Endodermal cell (in vitro differentiated cells): ENCODE results near the gene RERE. TPM values are rescaled to one million over a fixed set of nuclear protein-coding genes. Genes with fewer than 3 reads are reported as not detected.

ENCODE experiments used
- DNase-seq: peaks from one replicate; pipeline ENCODE4 v3.0.0-alpha.2; 2017
- H3K27ac ChIP-seq: 2 replicates; pipeline ENCODE4 v1.5.1; 2013; ENCODE audit warnings: mild to moderate bottlenecking, low read depth, low read length, moderate library complexity
- H3K27me3 ChIP-seq: 2 replicates; pipeline ENCODE4 v1.6.1; 2013; ENCODE audit warnings: mild to moderate bottlenecking, low read length, moderate library complexity; ENCODE audit not compliant: insufficient read depth, control insufficient read depth, poor library complexity, severe bottlenecking
- H3K36me3 ChIP-seq: 2 replicates; pipeline ENCODE4 v1.7.0; 2013; ENCODE audit warnings: mild to moderate bottlenecking, low read length, moderate library complexity; ENCODE audit not compliant: control insufficient read depth, insufficient read depth
- H3K4me1 ChIP-seq: one replicate; pipeline ENCODE4 v1.7.0; 2013; ENCODE audit warnings: low read length; ENCODE audit not compliant: control insufficient read depth, insufficient read depth
- H3K4me3 ChIP-seq: 2 replicates; pipeline ENCODE4 v1.5.1; 2013; ENCODE audit warnings: mild to moderate bottlenecking, low read length, moderate library complexity
- H3K9ac ChIP-seq: 2 replicates; pipeline ENCODE4 v1.6.1; 2013; ENCODE audit warnings: mild to moderate bottlenecking, low read length, moderate library complexity; ENCODE audit not compliant: poor library complexity, severe bottlenecking; ENCODE audit errors: extremely low read depth
- H3K9me3 ChIP-seq: 2 replicates; pipeline ENCODE4 v1.6.1; 2013; ENCODE audit warnings: mild to moderate bottlenecking, low read length, moderate library complexity; ENCODE audit not compliant: control insufficient read depth
- H3K27ac Mint-ChIP-seq: 2 replicates; pipeline ENCODE4 v1.8.0; 2020; ENCODE audit warnings: mixed read lengths
- H3K27me3 Mint-ChIP-seq: 2 replicates; pipeline ENCODE4 v1.8.0; 2021; ENCODE audit warnings: mild to moderate bottlenecking, mixed read lengths; ENCODE audit not compliant: insufficient read depth
- H3K36me3 Mint-ChIP-seq: 2 replicates; pipeline ENCODE4 v1.8.0; 2020; ENCODE audit warnings: low read depth, mixed read lengths
- H3K4me1 Mint-ChIP-seq: 2 replicates; pipeline ENCODE4 v1.8.0; 2020; ENCODE audit warnings: mixed read lengths
- H3K4me3 Mint-ChIP-seq: 2 replicates; pipeline ENCODE4 v1.8.0; 2020; ENCODE audit warnings: mild to moderate bottlenecking, moderate library complexity, mixed read lengths
- H3K9me3 Mint-ChIP-seq: 2 replicates; pipeline ENCODE4 v1.8.0; 2020; ENCODE audit warnings: mild to moderate bottlenecking, mixed read lengths
- WGBS, 2 experiments: methylation state at CpG; one replicate each; pipeline versions ENCODE4 v1.1.5 to v1.1.7; 2013; ENCODE audit warnings: missing lambda C conversion rate in 2 of 2, mixed read lengths in 1 of 2; ENCODE audit not compliant: insufficient coverage in 1 of 2, insufficient read length in 1 of 2; 5-methylcytosine and 5-hydroxymethylcytosine counted together
- total RNA-seq, 2 donors: library from RNA; stranded (reverse); fragmentation: NEBNext Ultra II Directional in 1 of 2; extraction: Animal tissue kit (Norgen Biotek cat#: 25700) in 1 of 2; gene quantifications; 2 replicates in 1 of 2; 3 replicates in 1 of 2; pipeline ENCODE4 v1.2.1, GENCODE V29; 2021
- TF ChIP-seq, protein P1 (sequence below): fragments of 200-600 bp; sonication (generic); conservative IDR thresholded peaks from 2 replicates; pipeline ENCODE4 v1.5.0; 2021; ENCODE audit warnings: antibody characterized with exemption, mild to moderate bottlenecking

The RERE gene
- total RNA-seq, 2 donors from 2014 or later: 159 to 179 TPM

DNA sequence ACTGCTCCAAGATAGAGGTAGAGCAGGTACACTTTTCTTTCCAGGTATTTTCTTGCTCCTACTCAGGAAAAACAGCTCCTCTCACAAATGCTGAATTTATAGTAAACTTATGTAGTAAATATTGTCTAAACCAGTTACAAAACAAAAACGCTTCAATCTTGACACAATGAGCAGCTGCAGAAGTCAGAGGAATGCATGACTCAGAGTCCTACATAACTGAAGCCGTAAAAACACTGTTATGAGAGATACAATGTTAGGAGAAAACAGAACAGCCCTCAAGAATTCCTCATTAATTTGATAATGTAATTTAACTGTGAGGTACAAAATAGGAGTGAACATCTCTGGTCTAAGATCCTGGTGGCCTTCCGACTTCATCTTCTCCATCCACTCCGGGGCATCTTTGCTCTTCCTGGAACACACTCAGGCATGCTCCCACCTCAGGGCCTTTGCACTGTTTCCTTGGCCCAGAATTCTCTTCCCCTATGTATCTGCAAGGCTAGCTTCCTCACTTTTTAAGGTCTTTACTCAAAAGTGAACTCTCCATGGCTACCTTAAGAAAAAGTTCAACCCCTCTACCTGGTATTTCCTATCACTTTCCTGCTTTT, 361.0 kb downstream of the RERE start:
- Histone ChIP-seq H3K27me3 (no peaks in the 10 kb centered on the region), H3K4me3 (no peak overlapping the region), H3K36me3 (peaks cover 26% of the 10 kb centered on the region), H3K9me3 (no peaks in the 10 kb centered on the region), H3K4me1 (peaks cover 5% of the 10 kb centered on the region), H3K27ac (no peak overlapping the region), H3K9ac (no peak overlapping the region)
- Mint-ChIP-seq H3K27me3 (no peaks in the 10 kb centered on the region), H3K36me3 (peaks cover 12% of the 10 kb centered on the region), H3K4me3 (no peak overlapping the region), H3K9me3 (no peaks in the 10 kb centered on the region), H3K4me1 (peaks cover 39% of the 10 kb centered on the region), H3K27ac (no peak overlapping the region)
- TF ChIP-seq, protein P1, sequence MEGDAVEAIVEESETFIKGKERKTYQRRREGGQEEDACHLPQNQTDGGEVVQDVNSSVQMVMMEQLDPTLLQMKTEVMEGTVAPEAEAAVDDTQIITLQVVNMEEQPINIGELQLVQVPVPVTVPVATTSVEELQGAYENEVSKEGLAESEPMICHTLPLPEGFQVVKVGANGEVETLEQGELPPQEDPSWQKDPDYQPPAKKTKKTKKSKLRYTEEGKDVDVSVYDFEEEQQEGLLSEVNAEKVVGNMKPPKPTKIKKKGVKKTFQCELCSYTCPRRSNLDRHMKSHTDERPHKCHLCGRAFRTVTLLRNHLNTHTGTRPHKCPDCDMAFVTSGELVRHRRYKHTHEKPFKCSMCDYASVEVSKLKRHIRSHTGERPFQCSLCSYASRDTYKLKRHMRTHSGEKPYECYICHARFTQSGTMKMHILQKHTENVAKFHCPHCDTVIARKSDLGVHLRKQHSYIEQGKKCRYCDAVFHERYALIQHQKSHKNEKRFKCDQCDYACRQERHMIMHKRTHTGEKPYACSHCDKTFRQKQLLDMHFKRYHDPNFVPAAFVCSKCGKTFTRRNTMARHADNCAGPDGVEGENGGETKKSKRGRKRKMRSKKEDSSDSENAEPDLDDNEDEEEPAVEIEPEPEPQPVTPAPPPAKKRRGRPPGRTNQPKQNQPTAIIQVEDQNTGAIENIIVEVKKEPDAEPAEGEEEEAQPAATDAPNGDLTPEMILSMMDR: no peak
- 96% methylated on average over 3 to 4 of the region's 4 CpGs for WGBS, 2 experiments
- DNase-seq: no peak

DNA sequence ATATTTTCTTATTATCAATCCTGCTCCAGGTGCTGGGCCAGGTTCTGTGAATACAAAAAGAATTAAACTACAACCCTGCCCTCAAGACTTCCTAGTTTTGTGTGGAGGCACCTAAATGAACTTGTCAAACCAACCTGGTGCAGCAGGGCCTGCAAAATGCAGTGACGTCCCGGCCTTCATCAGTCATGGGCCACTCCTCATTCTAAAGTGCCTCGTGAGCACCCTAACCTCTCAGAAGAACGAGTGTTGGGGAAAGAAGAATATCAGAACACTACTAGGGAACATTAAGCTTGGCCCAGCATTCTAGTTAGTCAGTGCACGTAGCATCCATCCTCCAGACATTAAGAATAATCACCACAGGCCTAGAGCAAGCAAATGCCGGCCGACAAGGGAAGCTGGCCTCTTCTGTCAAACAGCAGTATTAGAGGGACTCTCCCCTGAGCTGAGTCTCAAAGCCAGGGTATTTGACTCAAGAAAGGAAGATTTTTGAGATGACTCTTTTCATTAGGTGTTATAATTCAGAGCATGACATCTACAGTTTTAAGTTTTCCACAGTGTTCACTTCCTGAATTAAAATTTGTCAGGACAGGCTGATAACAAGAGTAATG, 361.6 kb downstream of the RERE start:
- Histone ChIP-seq H3K4me3 (no peak overlapping the region), H3K9me3 (no peaks in the 10 kb centered on the region), H3K27ac (no peak overlapping the region), H3K4me1 (peaks cover 2% of the 10 kb centered on the region), H3K36me3 (peaks cover 29% of the 10 kb centered on the region), H3K27me3 (no peaks in the 10 kb centered on the region), H3K9ac (no peak overlapping the region)
- H3K4me3 Mint-ChIP-seq: no peak overlapping the region
- H3K36me3 Mint-ChIP-seq: peaks cover 12% of the 10 kb centered on the region
- no peak for DNase-seq
- TF ChIP-seq, protein P1: no peak
- H3K4me1 Mint-ChIP-seq: peaks cover 36% of the 10 kb centered on the region
- peak overlapping the region; percentile 8 for H3K27ac Mint-ChIP-seq
- WGBS, 2 experiments: 92 to 94% methylated on average over 6 to 7 of the region's 7 CpGs
- H3K27me3 Mint-ChIP-seq: no peaks in the 10 kb centered on the region
- no peaks in the 10 kb centered on the region for H3K9me3 Mint-ChIP-seq

DNA sequence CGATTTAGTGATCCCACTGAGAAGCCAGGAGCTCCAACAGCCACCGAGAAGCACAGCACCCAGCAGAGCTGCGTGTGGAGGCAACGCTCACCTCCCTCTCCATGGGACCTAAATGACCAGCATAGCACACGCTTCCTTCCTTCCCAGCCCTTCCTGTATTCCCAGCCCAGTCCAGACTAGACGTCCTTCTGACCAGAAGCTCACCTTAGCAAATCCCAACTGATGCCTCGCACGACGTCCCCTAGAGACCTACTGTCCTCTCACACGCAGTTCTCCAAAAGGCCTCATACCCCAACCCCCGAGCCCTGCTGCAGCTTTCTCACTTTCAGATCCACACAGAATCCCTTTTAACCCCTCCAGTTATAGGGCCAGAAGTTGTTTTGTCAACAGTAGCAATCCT, 367.1 kb downstream of the RERE start:
- Histone ChIP-seq H3K4me3 (no peak overlapping the region), H3K27ac (no peak overlapping the region), H3K4me1 (no peaks in the 10 kb centered on the region), H3K36me3 (peaks cover 30% of the 10 kb centered on the region), H3K27me3 (no peaks in the 10 kb centered on the region), H3K9me3 (no peaks in the 10 kb centered on the region), H3K9ac (no peak overlapping the region)
- no peaks in the 10 kb centered on the region for H3K27me3 Mint-ChIP-seq
- WGBS, 2 experiments: 91 to 94% methylated on average over 10 to 11 of the region's 11 CpGs
- TF ChIP-seq, protein P1: no peak
- H3K27ac Mint-ChIP-seq: no peak overlapping the region
- no peak for DNase-seq
- no peaks in the 10 kb centered on the region for H3K9me3 Mint-ChIP-seq
- H3K4me3 Mint-ChIP-seq: no peak overlapping the region
- H3K4me1 Mint-ChIP-seq: peaks cover 3% of the 10 kb centered on the region
- peaks cover 30% of the 10 kb centered on the region for H3K36me3 Mint-ChIP-seq
